SK-N-MC (cell line): ENCODE data around the gene OR3A2.
"Not testable (repeated sequence)": the region's sequence is repeated elsewhere in the genome, so short reads cannot be mapped to it uniquely, and the experiment has no call there.

Experiments
- EZH2 ChIP-seq: fragments of 200-600 bp; sonication (generic); IDR thresholded peaks from one replicate; pipeline ENCODE4 v1.6.1; 2017; ENCODE audit warnings: antibody characterized with exemption
- FOXP2 ChIP-seq: optimal IDR thresholded peaks from 2 replicates; pipeline ENCODE3; 2011; ENCODE audit warnings: mild to moderate bottlenecking, moderate library complexity; ENCODE audit not compliant: insufficient read depth; ENCODE audit errors: extremely low read length, control extremely low read depth
- POLR2AphosphoS5 ChIP-seq: IDR thresholded peaks from 2 replicates; pipeline ENCODE4 v1.6.1; 2012; ENCODE audit warnings: mild to moderate bottlenecking, low read depth, low read length, borderline replicate concordance

DNA sequence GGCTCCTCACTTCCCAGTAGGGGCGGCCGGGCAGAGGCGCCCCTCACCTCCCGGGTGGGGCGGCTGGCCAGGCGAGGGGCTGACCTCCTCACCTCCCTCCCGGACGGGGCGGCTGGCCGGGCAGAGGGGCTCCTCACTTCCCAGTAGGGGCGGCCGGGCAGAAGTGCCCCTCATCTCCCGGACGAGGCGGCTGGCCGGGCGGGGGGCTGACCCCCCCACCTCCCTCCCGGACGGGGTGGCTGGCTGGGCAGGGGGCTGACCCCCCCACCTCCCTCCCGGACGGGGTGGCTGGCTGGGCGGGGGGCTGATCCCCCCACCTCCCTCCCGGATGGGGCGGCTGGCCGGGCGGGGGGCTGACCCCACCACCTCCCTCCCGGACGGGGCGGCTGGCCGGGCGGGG is 14.9 kb downstream of the OR3A2 start:
- not testable (repeated sequence) for TF ChIP-seq EZH2, POLR2AphosphoS5, FOXP2
